ENCODE measurements around the gene MIGA2. TPM values are rescaled to one million over a fixed set of nuclear protein-coding genes. Genes with fewer than 3 reads are reported as not detected.

Gene MIGA2
- total RNA-seq, 1 experiment from 2014 or later = 10.2 TPM

GRCh38 chr9:129080601-129081387 is 44.4 kb downstream of the MIGA2 start, which contains the start of gene DOLPP1:
TSS of gene DOLPP1 (plus strand) at chr9:129081111. CDS start at chr9:129081132, 21 bp downstream.
- Histone ChIP-seq H3K9me3 (ENCODE audit: low read length) (no peaks in the 10 kb centered on the region), H3K9ac (ENCODE audit: low read length) (peak within 1 kb of the TSS; percentile 84), H3K27ac (ENCODE audit: low read length) (peak within 1 kb of the TSS; percentile 35; the same call in 1 of the 2 replicates), H3K36me3 (ENCODE audit: insufficient read depth, low read length) (no peaks in the 10 kb centered on the region), H2AFZ (ENCODE audit: low read length) (peak within 1 kb of the TSS; percentile 90), H3K4me3 (ENCODE audit: low read length) (peak within 1 kb of the TSS; percentile 91), H4K20me1 (ENCODE audit: insufficient read depth, low read depth, low read length) (0 out of 2 replicates have a peak, but pooled peaks cover 9% of the 10 kb centered on the region), H3K9me2 (replicated peaks; ENCODE audit: insufficient read depth, low read length) (no peaks in the 10 kb centered on the region), H3K4me2 (ENCODE audit: low read depth, low read length, poor library complexity, severe bottlenecking) (peak within 1 kb of the TSS; percentile 97), H3K27me3 (ENCODE audit: low read length) (no peaks in the 10 kb centered on the region), H3K79me2 (ENCODE audit: low read length) (peaks cover 31% of the 10 kb centered on the region), H3K4me1 (ENCODE audit: low read length) (peaks cover 21% of the 10 kb centered on the region)
- peak; percentile 100 for DNase-seq

GRCh38 chr9:129081388-129081904 is 45.0 kb downstream of the MIGA2 start:
- H3K9me2 ChIP-seq (replicated peaks; ENCODE audit: insufficient read depth, low read length) = no peaks in the 10 kb centered on the region
- peak overlapping the region; percentile 35; the same call in 1 of the 2 replicates for H3K27ac ChIP-seq (ENCODE audit: low read length)
- H3K79me2 ChIP-seq (ENCODE audit: low read length) = peaks cover 31% of the 10 kb centered on the region
- no peaks in the 10 kb centered on the region for H3K36me3 ChIP-seq (ENCODE audit: insufficient read depth, low read length)
- peak overlapping the region; percentile 90; the same call in 1 of the 2 replicates for H2AFZ ChIP-seq (ENCODE audit: low read length)
- 0 out of 2 replicates have a peak, but pooled peaks cover 9% of the 10 kb centered on the region for H4K20me1 ChIP-seq (ENCODE audit: insufficient read depth, low read depth, low read length)
- no peaks in the 10 kb centered on the region for H3K27me3 ChIP-seq (ENCODE audit: low read length)
- no peaks in the 10 kb centered on the region for H3K9me3 ChIP-seq (ENCODE audit: low read length)
- DNase-seq = peak; percentile 58
- peak overlapping the region; percentile 91 for H3K4me3 ChIP-seq (ENCODE audit: low read length)
- peak overlapping the region; percentile 69 for H3K4me2 ChIP-seq (ENCODE audit: low read depth, low read length, poor library complexity, severe bottlenecking)
- H3K9ac ChIP-seq (ENCODE audit: low read length) = peak overlapping the region; percentile 84
- H3K4me1 ChIP-seq (ENCODE audit: low read length) = peaks cover 21% of the 10 kb centered on the region

DNA sequence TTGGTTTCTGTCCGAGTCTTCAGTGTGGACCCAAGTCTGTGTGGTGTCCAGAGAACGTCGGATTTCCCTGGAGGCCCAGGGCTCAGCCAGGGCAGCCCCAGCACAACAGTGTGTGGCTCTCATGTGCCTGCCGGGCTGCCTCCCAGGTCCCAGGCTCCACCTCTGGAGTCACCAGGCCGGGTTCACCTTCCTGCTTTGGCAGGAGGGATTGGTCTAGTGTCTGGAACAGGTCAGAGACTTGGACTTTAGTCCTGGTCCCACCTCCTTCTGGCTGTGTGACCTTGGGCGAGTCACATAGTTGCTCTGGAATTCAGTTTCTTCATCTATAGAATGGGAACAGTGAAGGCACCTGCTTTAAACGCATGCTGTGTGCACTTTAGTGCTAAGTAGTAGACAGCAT is 47.7 kb downstream of the MIGA2 start:
- Histone ChIP-seq H3K79me2 (ENCODE audit: low read length) (peaks cover 31% of the 10 kb centered on the region), H2AFZ (ENCODE audit: low read length) (no peak overlapping the region), H3K27me3 (ENCODE audit: low read length) (no peaks in the 10 kb centered on the region), H3K4me2 (ENCODE audit: low read depth, low read length, poor library complexity, severe bottlenecking) (no peak overlapping the region), H3K9ac (ENCODE audit: low read length) (no peak overlapping the region), H3K9me3 (ENCODE audit: low read length) (no peaks in the 10 kb centered on the region), H3K9me2 (replicated peaks; ENCODE audit: insufficient read depth, low read length) (no peaks in the 10 kb centered on the region), H3K4me3 (ENCODE audit: low read length) (no peak overlapping the region), H3K4me1 (ENCODE audit: low read length) (peaks cover 21% of the 10 kb centered on the region), H3K27ac (ENCODE audit: low read length) (no peak overlapping the region), H3K36me3 (ENCODE audit: insufficient read depth, low read length) (no peaks in the 10 kb centered on the region; the same call in 1 of the 2 replicates), H4K20me1 (ENCODE audit: insufficient read depth, low read depth, low read length) (0 out of 2 replicates have a peak, but pooled peaks cover 9% of the 10 kb centered on the region)
- DNase-seq = no peak

- Histone ChIP-seq H3K9ac (ENCODE audit: low read length) (no peak overlapping the region), H3K4me2 (ENCODE audit: low read depth, low read length, poor library complexity, severe bottlenecking) (no peak overlapping the region), H3K27me3 (ENCODE audit: low read length) (no peaks in the 10 kb centered on the region), H3K4me1 (ENCODE audit: low read length) (no peaks in the 10 kb centered on the region), H2AFZ (ENCODE audit: low read length) (no peak overlapping the region), H3K79me2 (ENCODE audit: low read length) (peaks cover 2% of the 10 kb centered on the region; the same call in 1 of the 2 replicates), H4K20me1 (ENCODE audit: insufficient read depth, low read depth, low read length) (no peaks in the 10 kb centered on the region), H3K27ac (ENCODE audit: low read length) (no peak overlapping the region), H3K4me3 (ENCODE audit: low read length) (no peak overlapping the region), H3K9me2 (replicated peaks; ENCODE audit: insufficient read depth, low read length) (no peaks in the 10 kb centered on the region), H3K36me3 (ENCODE audit: insufficient read depth, low read length) (no peaks in the 10 kb centered on the region; the same call in 1 of the 2 replicates), H3K9me3 (ENCODE audit: low read length) (no peaks in the 10 kb centered on the region)
- no peak for DNase-seq
Measured at GRCh38 chr9:129089246-129089645, 52.8 kb downstream of the MIGA2 start.

- H3K9ac ChIP-seq (ENCODE audit: low read length) = no peak overlapping the region
- H2AFZ ChIP-seq (ENCODE audit: low read length) = no peak overlapping the region
- H4K20me1 ChIP-seq (ENCODE audit: insufficient read depth, low read depth, low read length) = no peaks in the 10 kb centered on the region
- no peaks in the 10 kb centered on the region for H3K27me3 ChIP-seq (ENCODE audit: low read length)
- H3K4me2 ChIP-seq (ENCODE audit: low read depth, low read length, poor library complexity, severe bottlenecking) = no peak overlapping the region
- H3K79me2 ChIP-seq (ENCODE audit: low read length) = no peaks in the 10 kb centered on the region
- no peaks in the 10 kb centered on the region for H3K9me2 ChIP-seq (replicated peaks; ENCODE audit: insufficient read depth, low read length)
- H3K36me3 ChIP-seq (ENCODE audit: insufficient read depth, low read length) = no peaks in the 10 kb centered on the region
- DNase-seq = no peak
- no peak overlapping the region for H3K4me3 ChIP-seq (ENCODE audit: low read length)
- H3K4me1 ChIP-seq (ENCODE audit: low read length) = no peaks in the 10 kb centered on the region
- no peaks in the 10 kb centered on the region for H3K9me3 ChIP-seq (ENCODE audit: low read length)
- no peak overlapping the region for H3K27ac ChIP-seq (ENCODE audit: low read length)
Measured at GRCh38 chr9:129093602-129094386, 57.4 kb downstream of the MIGA2 start.

DNA sequence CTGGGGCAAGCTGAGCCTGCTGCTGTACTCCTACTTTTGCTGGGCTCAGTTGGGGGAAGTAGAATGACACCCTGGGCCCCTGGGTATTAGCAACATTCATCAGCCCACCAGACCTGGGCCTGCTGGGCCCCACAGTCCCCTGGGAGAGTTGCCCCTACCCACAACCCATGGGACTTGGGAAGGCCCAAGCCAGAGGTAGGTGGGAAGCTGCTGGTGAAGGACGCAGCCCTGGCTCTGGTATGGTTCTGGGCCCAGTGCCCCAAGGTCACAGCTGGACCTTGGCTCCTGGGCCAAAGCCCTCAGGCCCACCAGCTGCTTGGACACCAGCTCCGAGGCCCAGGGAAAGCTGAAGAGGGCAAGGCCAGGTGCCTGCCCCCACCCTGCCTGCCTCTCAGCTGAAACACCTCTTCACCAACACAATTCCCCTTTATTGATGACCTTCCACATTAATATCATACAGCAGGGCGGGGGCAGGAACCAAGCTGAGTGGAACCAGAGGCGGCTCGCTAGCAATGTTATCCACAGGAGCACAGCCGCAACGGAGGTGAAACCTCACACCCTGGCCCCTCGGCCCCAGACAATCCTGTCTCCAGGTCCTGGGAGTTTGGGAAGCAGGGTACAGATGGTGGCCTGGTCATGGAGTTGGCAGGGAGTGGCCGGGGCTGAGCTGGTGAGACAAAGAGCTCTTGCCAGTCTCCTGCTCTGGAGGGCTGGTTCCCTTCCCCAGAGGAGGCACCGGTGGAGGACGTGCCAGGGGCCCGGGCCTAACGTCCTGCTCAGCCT is 58.2 kb downstream of the MIGA2 start:
- no peaks in the 10 kb centered on the region for H3K9me3 ChIP-seq (ENCODE audit: low read length)
- DNase-seq = no peak

GRCh38 chr9:129095170-129095667 is 58.8 kb downstream of the MIGA2 start:
- Histone ChIP-seq H3K27me3 (ENCODE audit: low read length) (no peaks in the 10 kb centered on the region), H4K20me1 (ENCODE audit: insufficient read depth, low read depth, low read length) (no peaks in the 10 kb centered on the region), H3K79me2 (ENCODE audit: low read length) (no peaks in the 10 kb centered on the region), H3K4me3 (ENCODE audit: low read length) (no peak overlapping the region), H3K9ac (ENCODE audit: low read length) (no peak overlapping the region), H3K4me1 (ENCODE audit: low read length) (no peaks in the 10 kb centered on the region), H3K4me2 (ENCODE audit: low read depth, low read length, poor library complexity, severe bottlenecking) (no peak overlapping the region), H3K9me3 (ENCODE audit: low read length) (no peaks in the 10 kb centered on the region), H3K27ac (ENCODE audit: low read length) (no peak overlapping the region), H3K36me3 (ENCODE audit: insufficient read depth, low read length) (no peaks in the 10 kb centered on the region), H2AFZ (ENCODE audit: low read length) (no peak overlapping the region), H3K9me2 (replicated peaks; ENCODE audit: insufficient read depth, low read length) (no peaks in the 10 kb centered on the region)
- DNase-seq = no peak

More for the DNA sequence above, 58.2 kb downstream of the MIGA2 start:
- Histone ChIP-seq H2AFZ (ENCODE audit: low read length) (no peak overlapping the region), H3K79me2 (ENCODE audit: low read length) (no peaks in the 10 kb centered on the region), H3K4me2 (ENCODE audit: low read depth, low read length, poor library complexity, severe bottlenecking) (no peak overlapping the region), H3K9ac (ENCODE audit: low read length) (no peak overlapping the region), H3K27me3 (ENCODE audit: low read length) (no peaks in the 10 kb centered on the region), H3K4me3 (ENCODE audit: low read length) (no peak overlapping the region), H3K36me3 (ENCODE audit: insufficient read depth, low read length) (no peaks in the 10 kb centered on the region), H3K27ac (ENCODE audit: low read length) (no peak overlapping the region), H4K20me1 (ENCODE audit: insufficient read depth, low read depth, low read length) (no peaks in the 10 kb centered on the region), H3K4me1 (ENCODE audit: low read length) (no peaks in the 10 kb centered on the region), H3K9me2 (replicated peaks; ENCODE audit: insufficient read depth, low read length) (no peaks in the 10 kb centered on the region)

Measured in Karpas-422 (cell line).